Glutamatergic neuron (in vitro differentiated cells): ENCODE data around the gene PRR5L. TPM values are rescaled to one million over a fixed set of nuclear protein-coding genes. Genes with fewer than 3 reads are reported as not detected.
"Not testable (repeated sequence)": the region's sequence is repeated elsewhere in the genome, so short reads cannot be mapped to it uniquely, and the experiment has no call there.

Experiments
- DNase-seq: peaks from one replicate; pipeline ENCODE4 v3.0.0; 2022
- H3K27ac Mint-ChIP-seq: one replicate; pipeline ENCODE4 v1.8.0; 2020; ENCODE audit warnings: mild to moderate bottlenecking, mixed read lengths, inconsistent platforms; ENCODE audit not compliant: unreplicated experiment
- H3K27me3 Mint-ChIP-seq: one replicate; pipeline ENCODE4 v1.8.0; 2020; ENCODE audit warnings: mild to moderate bottlenecking, moderate library complexity, mixed read lengths, inconsistent platforms; ENCODE audit not compliant: unreplicated experiment
- H3K36me3 Mint-ChIP-seq: one replicate; pipeline ENCODE4 v1.8.0; 2020; ENCODE audit warnings: mild to moderate bottlenecking, mixed read lengths, inconsistent platforms; ENCODE audit not compliant: unreplicated experiment
- H3K4me1 Mint-ChIP-seq: one replicate; pipeline ENCODE4 v1.8.0; 2020; ENCODE audit warnings: mild to moderate bottlenecking, low read depth, mixed read lengths, inconsistent platforms; ENCODE audit not compliant: unreplicated experiment
- H3K4me3 Mint-ChIP-seq: one replicate; pipeline ENCODE4 v1.8.0; 2020; ENCODE audit warnings: mild to moderate bottlenecking, mixed read lengths, inconsistent platforms; ENCODE audit not compliant: unreplicated experiment
- H3K9me3 Mint-ChIP-seq: one replicate; pipeline ENCODE4 v1.8.0; 2020; ENCODE audit warnings: mild to moderate bottlenecking, moderate library complexity, mixed read lengths, inconsistent platforms; ENCODE audit not compliant: unreplicated experiment
- total RNA-seq: library from RNA; stranded (reverse); fragmentation: NEBNext Ultra II Directional; extraction: Animal tissue kit (Norgen Biotek cat#: 25700); gene quantifications from one replicate; pipeline ENCODE4 v1.2.1, GENCODE V29; 2021; ENCODE audit not compliant: unreplicated experiment
- TF ChIP-seq, protein P1 (sequence below): fragments of 200-600 bp; sonication (generic); IDR thresholded peaks from one replicate; pipeline ENCODE4 v1.5.0; 2021; ENCODE audit not compliant: partially characterized antibody, unreplicated experiment

PRR5L gene
- total RNA-seq, 1 donor from 2014 or later: 1.6 TPM

DNA sequence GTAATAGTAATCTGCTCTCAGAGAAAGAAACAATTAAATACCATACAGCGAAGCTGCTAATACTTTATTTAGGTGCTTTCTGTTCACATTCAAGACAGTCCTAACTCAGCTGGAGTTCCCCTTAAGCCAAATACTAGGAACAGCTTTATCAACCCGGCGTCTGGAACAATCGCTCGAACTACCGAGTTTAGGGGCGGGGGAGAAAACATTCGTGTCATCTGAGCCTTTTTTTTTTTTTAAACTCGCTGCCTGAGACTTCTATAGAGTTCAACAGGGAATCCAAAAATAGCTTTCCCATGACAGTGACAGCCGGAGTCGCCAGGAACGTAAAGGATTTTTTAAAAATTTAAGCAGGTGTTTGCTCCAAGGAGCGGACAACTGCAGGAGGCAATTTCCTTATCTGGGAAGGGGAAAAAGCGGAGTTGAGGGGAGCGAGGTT lies 213.1 kb downstream of the PRR5L start:
- DNase-seq: no peak
- Mint-ChIP-seq H3K36me3 (peaks cover 8% of the 10 kb centered on the region), H3K27ac (peak overlapping the region; percentile 68), H3K27me3 (no peaks in the 10 kb centered on the region), H3K9me3 (peaks cover 4% of the 10 kb centered on the region), H3K4me3 (peak overlapping the region; percentile 96), H3K4me1 (peaks cover 6% of the 10 kb centered on the region)
- TF ChIP-seq, protein P1, sequence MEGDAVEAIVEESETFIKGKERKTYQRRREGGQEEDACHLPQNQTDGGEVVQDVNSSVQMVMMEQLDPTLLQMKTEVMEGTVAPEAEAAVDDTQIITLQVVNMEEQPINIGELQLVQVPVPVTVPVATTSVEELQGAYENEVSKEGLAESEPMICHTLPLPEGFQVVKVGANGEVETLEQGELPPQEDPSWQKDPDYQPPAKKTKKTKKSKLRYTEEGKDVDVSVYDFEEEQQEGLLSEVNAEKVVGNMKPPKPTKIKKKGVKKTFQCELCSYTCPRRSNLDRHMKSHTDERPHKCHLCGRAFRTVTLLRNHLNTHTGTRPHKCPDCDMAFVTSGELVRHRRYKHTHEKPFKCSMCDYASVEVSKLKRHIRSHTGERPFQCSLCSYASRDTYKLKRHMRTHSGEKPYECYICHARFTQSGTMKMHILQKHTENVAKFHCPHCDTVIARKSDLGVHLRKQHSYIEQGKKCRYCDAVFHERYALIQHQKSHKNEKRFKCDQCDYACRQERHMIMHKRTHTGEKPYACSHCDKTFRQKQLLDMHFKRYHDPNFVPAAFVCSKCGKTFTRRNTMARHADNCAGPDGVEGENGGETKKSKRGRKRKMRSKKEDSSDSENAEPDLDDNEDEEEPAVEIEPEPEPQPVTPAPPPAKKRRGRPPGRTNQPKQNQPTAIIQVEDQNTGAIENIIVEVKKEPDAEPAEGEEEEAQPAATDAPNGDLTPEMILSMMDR: no peak

DNA sequence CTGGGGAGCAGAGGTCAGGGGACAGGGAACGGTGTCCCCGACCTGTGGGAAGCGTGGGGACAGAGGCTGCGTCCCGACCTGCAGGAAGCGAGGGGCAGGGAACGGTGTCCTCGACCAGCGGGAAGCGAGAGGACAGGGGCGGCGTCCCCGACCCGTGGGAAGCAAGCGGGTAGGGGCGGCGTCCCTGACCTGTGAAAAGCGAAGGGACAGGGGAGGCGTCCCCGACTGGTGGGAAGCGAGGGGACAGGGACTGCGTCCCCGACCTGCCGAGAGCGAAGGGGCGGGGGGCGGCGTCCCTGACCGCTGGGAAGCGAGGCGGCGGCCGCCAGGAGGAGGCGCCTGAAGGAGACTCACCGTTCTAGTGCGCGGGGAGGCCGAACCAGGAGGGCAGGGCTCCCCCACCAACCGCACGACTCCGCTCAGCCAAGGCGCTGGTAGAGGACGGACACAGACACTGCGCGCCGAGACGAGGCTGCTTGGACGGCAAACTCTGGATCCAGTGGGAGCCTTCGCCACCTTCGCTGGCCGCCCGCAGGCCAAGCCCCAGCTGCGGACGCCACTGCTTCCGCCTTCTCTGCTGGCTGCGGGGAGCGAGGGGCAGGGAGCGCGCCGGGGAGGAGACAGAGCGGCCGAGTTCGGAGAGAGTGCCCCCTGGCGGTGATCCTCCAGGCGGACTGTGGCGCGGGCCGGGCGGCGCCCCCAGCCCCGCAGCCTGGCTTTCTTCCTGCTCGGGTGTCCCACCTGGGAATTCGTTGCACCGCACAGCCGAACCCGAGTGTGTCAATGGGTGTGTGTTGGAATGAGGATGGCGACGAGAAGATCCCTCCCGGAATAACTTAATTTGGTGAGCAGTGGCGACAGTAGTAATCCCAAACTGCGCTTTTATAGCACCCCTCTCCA lies 213.9 kb downstream of the PRR5L start, which contains the start of gene TRAF6:
Gene TRAF6 (minus strand): TSS at position 579 of the 900 bp plus-strand sequence. CDS start 8,757 bp downstream, outside the sequence.
- Mint-ChIP-seq H3K27me3 (no peaks in the 10 kb centered on the region), H3K4me1 (peaks cover 6% of the 10 kb centered on the region), H3K36me3 (peaks cover 8% of the 10 kb centered on the region), H3K4me3 (peak within 1 kb of the TSS; percentile 96), H3K9me3 (peaks cover 4% of the 10 kb centered on the region), H3K27ac (peak within 1 kb of the TSS; percentile 68)
- DNase-seq: peak; percentile 97
- TF ChIP-seq, protein P1: peak; percentile 96

GRCh38 chr11:36510594-36510942 lies 214.5 kb downstream of the PRR5L start:
- H3K27ac Mint-ChIP-seq: peak overlapping the region; percentile 67
- peaks cover 4% of the 10 kb centered on the region for H3K9me3 Mint-ChIP-seq
- no peaks in the 10 kb centered on the region for H3K27me3 Mint-ChIP-seq
- TF ChIP-seq, protein P1: no peak
- peak overlapping the region; percentile 96 for H3K4me3 Mint-ChIP-seq
- H3K36me3 Mint-ChIP-seq: peaks cover 5% of the 10 kb centered on the region
- no peak for DNase-seq
- H3K4me1 Mint-ChIP-seq: peaks cover 3% of the 10 kb centered on the region

DNA sequence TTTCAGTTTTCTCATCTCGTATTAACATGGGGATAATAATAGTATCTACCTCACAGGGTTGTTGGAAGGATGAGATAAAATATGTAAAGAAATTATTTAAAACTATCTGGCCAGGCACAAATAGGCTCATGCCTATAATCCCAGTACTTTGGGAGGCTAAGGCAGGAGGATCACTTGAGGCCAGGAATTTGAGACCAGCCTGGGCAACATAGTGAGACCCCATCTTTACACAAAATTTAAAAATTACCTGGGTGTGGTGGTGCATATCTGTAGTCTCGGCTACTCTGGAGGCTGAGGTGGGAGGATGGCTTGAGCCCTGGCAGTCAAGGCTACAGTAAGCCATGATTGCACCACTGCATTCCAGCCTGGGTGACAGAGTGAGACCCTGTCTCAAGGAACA lies 215.0 kb downstream of the PRR5L start:
- DNase-seq, H3K36me3 Mint-ChIP-seq, H3K9me3 Mint-ChIP-seq, H3K4me1 Mint-ChIP-seq, H3K27me3 Mint-ChIP-seq, H3K27ac Mint-ChIP-seq: not testable (repeated sequence)
- H3K4me3 Mint-ChIP-seq: peak overlapping the region; percentile 96

GRCh38 chr11:36512016-36512415 lies 215.9 kb downstream of the PRR5L start:
- no peak overlapping the region for H3K4me3 Mint-ChIP-seq
- H3K27ac Mint-ChIP-seq: no peak overlapping the region
- H3K9me3 Mint-ChIP-seq: peaks cover 4% of the 10 kb centered on the region
- H3K27me3 Mint-ChIP-seq: no peaks in the 10 kb centered on the region
- TF ChIP-seq, protein P1: no peak
- peaks cover 5% of the 10 kb centered on the region for H3K36me3 Mint-ChIP-seq
- no peak for DNase-seq
- H3K4me1 Mint-ChIP-seq: no peaks in the 10 kb centered on the region
